Neural progenitor cell (in vitro differentiated cells): ENCODE measurements around the gene TPCN2. TPM values are rescaled to one million over a fixed set of nuclear protein-coding genes. Genes with fewer than 3 reads are reported as not detected.

ENCODE experiments used
- DNase-seq: peaks from one replicate; pipeline ENCODE4 v3.0.0-alpha.2; 2016; ENCODE audit warnings: low spot score
- H2AFZ ChIP-seq: fragments of 200-600 bp; sonication (generic); replicated peaks from 2 replicates; pipeline ENCODE4 v1.6.1; 2016; ENCODE audit warnings: antibody characterized with exemption
- H3F3A ChIP-seq: fragments of 200-600 bp; sonication (generic); 2 replicates; pipeline ENCODE4 v1.6.1; 2016; ENCODE audit warnings: antibody characterized with exemption, low read depth
- H3K27ac ChIP-seq: fragments of 200-600 bp; sonication (generic); 2 replicates; pipeline ENCODE4 v1.5.1; 2016; ENCODE audit warnings: mild to moderate bottlenecking
- H3K27me3 ChIP-seq: fragments of 200-600 bp; sonication (generic); 2 replicates; pipeline ENCODE4 v1.6.1; 2016; ENCODE audit warnings: mild to moderate bottlenecking, moderate library complexity
- H3K36me3 ChIP-seq: fragments of 200-600 bp; sonication (generic); 2 replicates; pipeline ENCODE4 v1.5.1; 2016
- H3K4me1 ChIP-seq: fragments of 200-600 bp; sonication (generic); 2 replicates; pipeline ENCODE4 v1.6.1; 2016; ENCODE audit warnings: mixed run types
- H3K4me2 ChIP-seq: fragments of 200-600 bp; sonication (generic); 2 replicates; pipeline ENCODE4 v1.6.1; 2016
- H3K4me3 ChIP-seq: fragments of 200-600 bp; sonication (generic); 2 replicates; pipeline ENCODE4 v1.5.1; 2016
- H3K79me2 ChIP-seq: fragments of 200-600 bp; sonication (generic); 2 replicates; pipeline ENCODE4 v1.6.1; 2016; ENCODE audit warnings: low read depth
- H3K9ac ChIP-seq: fragments of 200-600 bp; sonication (generic); 2 replicates; pipeline ENCODE4 v1.6.1; 2016
- H3K9me3 ChIP-seq: fragments of 200-600 bp; sonication (generic); 2 replicates; pipeline ENCODE4 v1.5.1; 2016; ENCODE audit warnings: low read depth
- H4K20me1 ChIP-seq: fragments of 200-600 bp; sonication (generic); 2 replicates; pipeline ENCODE4 v1.6.1; 2016; ENCODE audit warnings: low read depth
- H3K27ac Mint-ChIP-seq: 3 replicates; pipeline ENCODE4 v1.8.0; 2021; ENCODE audit warnings: mixed read lengths
- H3K27me3 Mint-ChIP-seq: 2 replicates; pipeline ENCODE4 v1.8.0; 2022; ENCODE audit warnings: low read depth, mild to moderate bottlenecking, inconsistent platforms, moderate library complexity, mixed read lengths; ENCODE audit not compliant: insufficient read depth
- H3K36me3 Mint-ChIP-seq: 3 replicates; pipeline ENCODE4 v1.8.0; 2021; ENCODE audit warnings: mixed read lengths
- H3K4me1 Mint-ChIP-seq: 3 replicates; pipeline ENCODE4 v1.8.0; 2021; ENCODE audit warnings: mixed read lengths
- H3K4me3 Mint-ChIP-seq: 3 replicates; pipeline ENCODE4 v1.8.0; 2021; ENCODE audit warnings: mild to moderate bottlenecking, moderate library complexity, mixed read lengths
- H3K9me3 Mint-ChIP-seq: 3 replicates; pipeline ENCODE4 v1.8.0; 2020; ENCODE audit warnings: mixed read lengths
- CTCF ChIP-seq: fragments of 200-600 bp; sonication (generic); IDR thresholded peaks from 2 replicates; pipeline ENCODE4 v1.5.1; 2017; ENCODE audit warnings: antibody characterized with exemption, mild to moderate bottlenecking
- EZH2 ChIP-seq: fragments of 200-600 bp; sonication (generic); IDR thresholded peaks from 2 replicates; pipeline ENCODE4 v1.6.1; 2017; ENCODE audit warnings: antibody characterized with exemption, mild to moderate bottlenecking, moderate library complexity
- EZH2phosphoT487 ChIP-seq: fragments of 200-600 bp; sonication (generic); IDR thresholded peaks from 2 replicates; pipeline ENCODE4 v1.6.1; 2017; ENCODE audit warnings: antibody characterized with exemption
- total RNA-seq: library from RNA; depleted of rRNA; stranded (reverse); fragments of >200 nt; gene quantifications from 2 replicates; pipeline ENCODE4 v1.2.3, GENCODE V29; 2015; ENCODE audit warnings: low replicate concordance

Gene TPCN2
- total RNA-seq, 1 donor from 2014 or later, result 7.2 TPM

- TF ChIP-seq CTCF (no peak), EZH2 (no peak), EZH2phosphoT487 (no peak)
- H3K27me3 Mint-ChIP-seq, result peaks cover 6% of the 10 kb centered on the region
- DNase-seq, result no peak
- Histone ChIP-seq H3K36me3 (no peaks in the 10 kb centered on the region), H3F3A (peaks cover 7% of the 10 kb centered on the region), H3K9me3 (no peaks in the 10 kb centered on the region), H3K27me3 (no peaks in the 10 kb centered on the region), H3K4me2 (no peak overlapping the region), H4K20me1 (no peaks in the 10 kb centered on the region), H3K4me3 (no peak overlapping the region), H3K4me1 (peaks cover 20% of the 10 kb centered on the region), H3K9ac (no peak overlapping the region), H3K79me2 (no peaks in the 10 kb centered on the region), H2AFZ (no peak overlapping the region), H3K27ac (no peak overlapping the region)
- H3K4me1 Mint-ChIP-seq, result peaks cover 15% of the 10 kb centered on the region
- H3K27ac Mint-ChIP-seq, result peak overlapping the region; percentile 15
- peaks cover 4% of the 10 kb centered on the region for H3K36me3 Mint-ChIP-seq
- peaks cover 11% of the 10 kb centered on the region for H3K9me3 Mint-ChIP-seq
- peak overlapping the region; percentile 9 for H3K4me3 Mint-ChIP-seq
Observed at GRCh38 chr11:69159150-69159852, 110.6 kb downstream of the TPCN2 start.

- Histone ChIP-seq H3K27me3 (no peaks in the 10 kb centered on the region), H3K79me2 (no peaks in the 10 kb centered on the region), H2AFZ (no peak overlapping the region), H3K9me3 (no peaks in the 10 kb centered on the region), H3K4me3 (no peak overlapping the region), H3K4me2 (no peak overlapping the region), H3K27ac (no peak overlapping the region), H3K9ac (no peak overlapping the region), H3K4me1 (peaks cover 20% of the 10 kb centered on the region), H4K20me1 (no peaks in the 10 kb centered on the region), H3K36me3 (no peaks in the 10 kb centered on the region), H3F3A (peaks cover 7% of the 10 kb centered on the region)
- peaks cover 11% of the 10 kb centered on the region for H3K9me3 Mint-ChIP-seq
- DNase-seq, result no peak
- peak overlapping the region; percentile 48 for H3K4me3 Mint-ChIP-seq
- H3K27ac Mint-ChIP-seq, result no peak overlapping the region
- TF ChIP-seq CTCF, result no peak
- no peak for TF ChIP-seq EZH2
- no peak for TF ChIP-seq EZH2phosphoT487
- H3K27me3 Mint-ChIP-seq, result peaks cover 8% of the 10 kb centered on the region
- peaks cover 15% of the 10 kb centered on the region for H3K4me1 Mint-ChIP-seq
- peaks cover 4% of the 10 kb centered on the region for H3K36me3 Mint-ChIP-seq
Observed at GRCh38 chr11:69160296-69161116, 111.8 kb downstream of the TPCN2 start.

- peaks cover 13% of the 10 kb centered on the region for H3K4me1 Mint-ChIP-seq
- H3K4me3 ChIP-seq, result no peak overlapping the region
- H3K27me3 Mint-ChIP-seq, result peaks cover 8% of the 10 kb centered on the region
- H3K79me2 ChIP-seq, result no peaks in the 10 kb centered on the region
- no peak for DNase-seq
- no peak overlapping the region for H3K4me3 Mint-ChIP-seq
- H2AFZ ChIP-seq, result no peak overlapping the region
- no peak overlapping the region for H3K4me2 ChIP-seq
- peaks cover 7% of the 10 kb centered on the region for H3F3A ChIP-seq
- H3K36me3 ChIP-seq, result no peaks in the 10 kb centered on the region
- H3K4me1 ChIP-seq, result peaks cover 19% of the 10 kb centered on the region
- no peaks in the 10 kb centered on the region for H4K20me1 ChIP-seq
- H3K27ac Mint-ChIP-seq, result no peak overlapping the region
- peaks cover 4% of the 10 kb centered on the region for H3K36me3 Mint-ChIP-seq
- H3K9me3 Mint-ChIP-seq, result peaks cover 11% of the 10 kb centered on the region
- H3K27me3 ChIP-seq, result no peaks in the 10 kb centered on the region
- no peaks in the 10 kb centered on the region for H3K9me3 ChIP-seq
- H3K9ac ChIP-seq, result no peak overlapping the region
- H3K27ac ChIP-seq, result no peak overlapping the region
- no peak for TF ChIP-seq EZH2phosphoT487
- no peak for TF ChIP-seq EZH2
- TF ChIP-seq CTCF, result no peak
Observed at GRCh38 chr11:69161117-69161407, 112.3 kb downstream of the TPCN2 start.
